Measurements from ENCODE around the gene PAH.
A peak's percentile ranks its signal among the peaks of the same experiment; 100 is the strongest.

PAH gene

DNA sequence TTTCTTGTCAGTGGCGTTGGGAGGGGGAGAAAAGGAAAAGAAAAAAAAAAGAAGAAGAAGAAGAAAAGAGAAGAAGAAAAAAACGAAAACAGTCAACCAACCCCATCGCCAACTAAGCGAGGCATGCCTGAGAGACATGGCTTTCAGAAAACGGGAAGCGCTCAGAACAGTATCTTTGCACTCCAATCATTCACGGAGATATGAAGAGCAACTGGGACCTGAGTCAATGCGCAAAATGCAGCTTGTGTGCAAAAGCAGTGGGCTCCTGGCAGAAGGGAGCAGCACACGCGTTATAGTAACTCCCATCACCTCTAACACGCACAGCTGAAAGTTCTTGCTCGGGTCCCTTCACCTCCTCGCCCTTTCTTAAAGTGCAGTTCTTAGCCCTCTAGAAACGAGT is 42.3 kb upstream of the PAH start:
- TF ChIP-seq SPI1 (IDR thresholded peaks at IDR 0.05; ENCODE audit: low read depth, low read length): peak; percentile 63
- TF ChIP-seq PAX5 (IDR thresholded peaks at IDR 0.05; ENCODE audit: insufficient read depth, low read length, severe bottlenecking): no peak
- no peak for DNase-seq (ENCODE audit: insufficient read length, low spot score)
- FAIRE-seq: peak; percentile 33

DNA sequence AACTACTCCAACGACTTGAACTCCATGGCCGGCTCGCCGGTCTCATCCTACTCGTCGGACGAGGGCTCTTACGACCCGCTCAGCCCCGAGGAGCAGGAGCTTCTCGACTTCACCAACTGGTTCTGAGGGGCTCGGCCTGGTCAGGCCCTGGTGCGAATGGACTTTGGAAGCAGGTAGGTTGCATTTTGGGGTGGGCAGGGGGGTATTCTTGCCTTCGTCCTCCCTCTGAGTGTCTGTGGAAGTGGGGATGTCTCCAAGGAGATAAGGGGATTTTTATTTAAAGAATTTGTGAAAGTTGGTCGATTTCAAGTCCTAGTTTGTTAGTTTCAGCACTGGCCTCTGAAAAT is 41.8 kb upstream of the PAH start:
- no peak for FAIRE-seq
- no peak for DNase-seq (ENCODE audit: insufficient read length, low spot score)
- TF ChIP-seq SPI1 (IDR thresholded peaks at IDR 0.05; ENCODE audit: low read depth, low read length) (no peak), POU2F2 (IDR thresholded peaks at IDR 0.05; ENCODE audit: low read depth, low read length) (no peak), POLR2AphosphoS5 (IDR thresholded peaks at IDR 0.05; ENCODE audit: low read depth, low read length) (no peak), TAF1 (IDR thresholded peaks at IDR 0.05; ENCODE audit: low read depth, low read length) (no peak), POLR2A (IDR thresholded peaks at IDR 0.05; ENCODE audit: low read depth, low read length) (no peak), PAX5 (IDR thresholded peaks at IDR 0.05; ENCODE audit: insufficient read depth, low read length, severe bottlenecking) (no peak)

DNA sequence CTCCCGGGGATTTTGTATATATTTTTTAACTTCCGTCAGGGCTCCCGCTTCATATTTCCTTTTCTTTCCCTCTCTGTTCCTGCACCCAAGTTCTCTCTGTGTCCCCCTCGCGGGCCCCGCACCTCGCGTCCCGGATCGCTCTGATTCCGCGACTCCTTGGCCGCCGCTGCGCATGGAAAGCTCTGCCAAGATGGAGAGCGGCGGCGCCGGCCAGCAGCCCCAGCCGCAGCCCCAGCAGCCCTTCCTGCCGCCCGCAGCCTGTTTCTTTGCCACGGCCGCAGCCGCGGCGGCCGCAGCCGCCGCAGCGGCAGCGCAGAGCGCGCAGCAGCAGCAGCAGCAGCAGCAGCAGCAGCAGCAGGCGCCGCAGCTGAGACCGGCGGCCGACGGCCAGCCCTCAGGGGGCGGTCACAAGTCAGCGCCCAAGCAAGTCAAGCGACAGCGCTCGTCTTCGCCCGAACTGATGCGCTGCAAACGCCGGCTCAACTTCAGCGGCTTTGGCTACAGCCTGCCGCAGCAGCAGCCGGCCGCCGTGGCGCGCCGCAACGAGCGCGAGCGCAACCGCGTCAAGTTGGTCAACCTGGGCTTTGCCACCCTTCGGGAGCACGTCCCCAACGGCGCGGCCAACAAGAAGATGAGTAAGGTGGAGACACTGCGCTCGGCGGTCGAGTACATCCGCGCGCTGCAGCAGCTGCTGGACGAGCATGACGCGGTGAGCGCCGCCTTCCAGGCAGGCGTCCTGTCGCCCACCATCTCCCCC is 41.2 kb upstream of the PAH start:
- TF ChIP-seq PAX5 (IDR thresholded peaks at IDR 0.05; ENCODE audit: insufficient read depth, low read length, severe bottlenecking) (peak; percentile 59), TAF1 (IDR thresholded peaks at IDR 0.05; ENCODE audit: low read depth, low read length) (no peak)
- FAIRE-seq (peak; percentile 58), DNase-seq (ENCODE audit: insufficient read length, low spot score) (no peak)

DNA sequence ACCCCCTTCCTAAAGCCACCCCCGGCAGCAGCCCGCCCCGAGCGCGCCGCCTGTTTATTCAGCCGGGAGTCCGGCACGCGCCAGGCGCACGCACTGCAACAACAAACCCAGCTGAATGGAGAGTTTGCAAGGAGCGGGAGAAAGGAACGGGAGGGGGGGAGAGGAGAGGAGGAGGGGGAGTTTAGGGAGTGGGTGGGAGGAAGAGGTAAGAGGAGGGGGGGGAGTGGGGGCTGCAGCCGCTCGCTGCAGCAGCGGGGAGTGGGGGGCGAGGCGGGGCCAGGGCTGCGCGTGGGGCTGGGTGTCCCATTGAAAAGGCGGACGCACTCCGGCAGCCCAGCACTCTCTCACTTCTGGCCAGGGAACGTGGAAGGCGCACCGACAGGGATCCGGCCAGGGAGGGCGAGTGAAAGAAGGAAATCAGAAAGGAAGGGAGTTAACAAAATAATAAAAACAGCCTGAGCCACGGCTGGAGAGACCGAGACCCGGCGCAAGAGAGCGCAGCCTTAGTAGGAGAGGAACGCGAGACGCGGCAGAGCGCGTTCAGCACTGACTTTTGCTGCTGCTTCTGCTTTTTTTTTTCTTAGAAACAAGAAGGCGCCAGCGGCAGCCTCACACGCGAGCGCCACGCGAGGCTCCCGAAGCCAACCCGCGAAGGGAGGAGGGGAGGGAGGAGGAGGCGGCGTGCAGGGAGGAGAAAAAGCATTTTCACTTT is 40.5 kb upstream of the PAH start, which contains the start of gene ASCL1:
Gene ASCL1 (plus strand): TSS at position 336 of the 712 bp plus-strand sequence. CDS start 571 bp downstream, outside the sequence.
- DNase-seq (ENCODE audit: insufficient read length, low spot score) (no peak), FAIRE-seq (no peak)

DNA sequence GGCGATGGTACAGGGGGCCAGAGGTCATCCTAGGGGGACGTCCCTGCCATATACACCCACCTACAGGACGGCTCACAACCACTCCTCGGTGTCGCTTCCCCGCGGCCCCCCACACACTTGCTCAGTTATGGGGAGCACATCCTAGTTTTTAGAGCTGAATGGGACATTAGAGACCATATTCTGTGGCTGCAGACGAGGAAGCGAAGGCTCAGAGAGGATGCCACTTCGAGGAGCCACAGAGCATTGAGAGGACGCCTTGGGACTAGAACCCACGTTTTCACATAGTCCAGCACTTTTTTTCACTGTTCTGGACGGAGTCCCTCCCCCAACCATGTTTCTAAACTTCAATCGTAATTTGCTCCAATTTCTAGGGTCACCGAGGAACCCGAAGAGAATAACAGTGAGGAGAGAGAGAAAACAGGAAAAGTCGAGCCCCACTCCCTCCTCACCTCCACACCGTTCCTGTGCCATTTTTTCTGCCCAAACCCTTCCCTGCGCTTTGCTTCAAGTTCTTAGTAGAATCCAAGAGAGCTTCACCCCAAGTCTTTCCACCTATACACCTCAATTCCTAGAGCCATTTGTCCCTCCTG is 39.8 kb upstream of the PAH start:
- FAIRE-seq (no peak), DNase-seq (ENCODE audit: insufficient read length, low spot score) (no peak)
- no peak for TF ChIP-seq SPI1 (IDR thresholded peaks at IDR 0.05; ENCODE audit: low read depth, low read length)
- TF ChIP-seq TAF1 (IDR thresholded peaks at IDR 0.05; ENCODE audit: low read depth, low read length): no peak
- TF ChIP-seq POU2F2 (IDR thresholded peaks at IDR 0.05; ENCODE audit: low read depth, low read length): no peak
- TF ChIP-seq POLR2AphosphoS5 (IDR thresholded peaks at IDR 0.05; ENCODE audit: low read depth, low read length): no peak
- TF ChIP-seq POLR2A (IDR thresholded peaks at IDR 0.05; ENCODE audit: low read depth, low read length): no peak
- no peak for TF ChIP-seq PAX5 (IDR thresholded peaks at IDR 0.05; ENCODE audit: insufficient read depth, low read length, severe bottlenecking)

More for the DNA sequence above, 40.5 kb upstream of the PAH start, which contains the start of gene ASCL1:
- TF ChIP-seq POLR2AphosphoS5 (IDR thresholded peaks at IDR 0.05; ENCODE audit: low read depth, low read length): no peak
- TF ChIP-seq POLR2A (IDR thresholded peaks at IDR 0.05; ENCODE audit: low read depth, low read length): no peak
- peak; percentile 30; the same call in 1 of the 2 replicates for TF ChIP-seq SPI1 (IDR thresholded peaks at IDR 0.05; ENCODE audit: low read depth, low read length)

DNA sequence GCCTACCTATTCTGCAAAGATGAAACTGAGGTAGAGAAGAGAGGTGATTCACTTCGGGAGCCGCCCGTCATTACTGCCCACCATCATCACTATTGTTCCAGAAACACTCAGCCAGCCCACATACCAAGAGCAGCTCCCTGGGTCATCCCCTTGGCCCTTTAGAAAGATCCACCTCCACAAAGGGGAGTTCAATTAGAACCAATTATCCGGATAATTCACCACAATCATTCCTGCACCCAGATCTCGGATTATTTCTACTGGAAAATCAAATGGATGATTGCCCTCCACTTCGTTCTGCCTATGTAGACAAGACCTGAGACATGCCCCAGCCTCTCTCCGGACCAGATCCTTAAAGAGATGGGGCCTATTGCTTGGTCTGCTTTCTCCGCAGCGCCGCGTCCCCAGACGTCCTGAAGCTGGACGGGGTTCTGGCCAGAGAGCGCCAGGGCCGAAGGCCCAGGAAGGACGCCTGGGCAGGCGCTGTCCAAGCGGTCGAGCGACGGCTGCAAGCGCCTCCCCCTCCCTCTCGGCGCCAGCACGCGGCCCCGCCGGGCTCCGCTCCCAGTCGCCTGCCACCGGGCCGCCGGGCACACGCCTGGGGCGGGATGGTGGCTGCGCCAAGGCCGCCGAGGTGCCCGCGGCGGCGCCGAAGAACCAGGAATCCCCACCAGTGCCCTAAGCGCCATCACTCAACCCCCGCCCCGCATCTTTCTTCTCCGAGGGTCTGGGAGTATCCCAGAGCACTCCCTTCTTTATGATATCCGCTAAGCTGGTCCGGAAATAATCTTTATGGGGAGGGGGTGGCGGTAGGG is 39.1 kb upstream of the PAH start:
- FAIRE-seq: no peak

DNA sequence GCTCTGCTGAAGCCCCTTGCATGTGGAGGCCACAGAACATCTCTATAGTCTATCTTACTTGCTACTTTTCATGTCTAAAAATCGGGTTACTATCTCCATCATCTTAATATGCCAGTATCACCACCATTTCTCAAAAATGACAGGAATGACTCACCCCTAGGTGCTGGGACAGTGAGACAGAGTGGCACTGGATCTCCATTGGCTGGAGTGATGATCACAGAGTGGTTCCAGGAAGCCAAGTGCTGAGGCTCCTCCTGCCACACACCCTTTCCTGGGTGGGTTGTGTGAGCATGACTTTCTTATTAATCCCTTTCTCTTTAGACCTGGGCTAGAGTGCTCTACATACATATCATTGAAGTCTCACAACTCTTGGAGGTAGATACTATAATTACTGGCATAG is 37.1 kb upstream of the PAH start:
- no peak for DNase-seq (ENCODE audit: insufficient read length, low spot score)

More for the DNA sequence above, 39.1 kb upstream of the PAH start:
- TF ChIP-seq POU2F2 (IDR thresholded peaks at IDR 0.05; ENCODE audit: low read depth, low read length) (no peak), POLR2AphosphoS5 (IDR thresholded peaks at IDR 0.05; ENCODE audit: low read depth, low read length) (no peak), TAF1 (IDR thresholded peaks at IDR 0.05; ENCODE audit: low read depth, low read length) (no peak), PAX5 (IDR thresholded peaks at IDR 0.05; ENCODE audit: insufficient read depth, low read length, severe bottlenecking) (no peak), SPI1 (IDR thresholded peaks at IDR 0.05; ENCODE audit: low read depth, low read length) (no peak), POLR2A (IDR thresholded peaks at IDR 0.05; ENCODE audit: low read depth, low read length) (no peak)
- no peak for DNase-seq (ENCODE audit: insufficient read length, low spot score)

DNA sequence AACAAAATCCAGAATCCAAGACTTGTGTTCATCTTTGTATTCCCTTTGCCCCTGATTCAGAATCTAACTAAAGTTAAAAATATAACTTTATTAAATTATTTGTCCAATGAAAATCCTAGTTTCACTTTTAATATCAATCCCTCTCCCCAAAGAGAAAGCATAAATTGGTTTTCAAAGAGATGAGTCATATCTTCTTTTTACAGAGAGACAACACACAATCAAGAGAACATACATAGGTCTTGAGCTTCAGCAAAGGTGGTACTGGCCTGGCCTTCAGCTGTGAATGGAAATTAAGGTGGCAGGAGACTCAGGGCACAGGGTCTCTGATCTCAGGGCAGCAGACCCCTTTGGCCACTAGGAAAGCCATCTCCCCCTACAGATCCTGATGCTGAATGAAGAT is 36.2 kb upstream of the PAH start:
- TF ChIP-seq PAX5 (IDR thresholded peaks at IDR 0.05; ENCODE audit: insufficient read depth, low read length, severe bottlenecking) (no peak), SPI1 (IDR thresholded peaks at IDR 0.05; ENCODE audit: low read depth, low read length) (no peak), POU2F2 (IDR thresholded peaks at IDR 0.05; ENCODE audit: low read depth, low read length) (no peak), POLR2AphosphoS5 (IDR thresholded peaks at IDR 0.05; ENCODE audit: low read depth, low read length) (no peak), TAF1 (IDR thresholded peaks at IDR 0.05; ENCODE audit: low read depth, low read length) (no peak), POLR2A (IDR thresholded peaks at IDR 0.05; ENCODE audit: low read depth, low read length) (no peak)
- DNase-seq (ENCODE audit: insufficient read length, low spot score) (no peak), FAIRE-seq (no peak)

More for the DNA sequence above, 37.1 kb upstream of the PAH start:
- no peak for TF ChIP-seq POU2F2 (IDR thresholded peaks at IDR 0.05; ENCODE audit: low read depth, low read length)
- TF ChIP-seq POLR2AphosphoS5 (IDR thresholded peaks at IDR 0.05; ENCODE audit: low read depth, low read length): no peak
- no peak for TF ChIP-seq PAX5 (IDR thresholded peaks at IDR 0.05; ENCODE audit: insufficient read depth, low read length, severe bottlenecking)
- no peak for TF ChIP-seq POLR2A (IDR thresholded peaks at IDR 0.05; ENCODE audit: low read depth, low read length)
- TF ChIP-seq SPI1 (IDR thresholded peaks at IDR 0.05; ENCODE audit: low read depth, low read length): no peak
- no peak for TF ChIP-seq TAF1 (IDR thresholded peaks at IDR 0.05; ENCODE audit: low read depth, low read length)
- no peak for FAIRE-seq

DNA sequence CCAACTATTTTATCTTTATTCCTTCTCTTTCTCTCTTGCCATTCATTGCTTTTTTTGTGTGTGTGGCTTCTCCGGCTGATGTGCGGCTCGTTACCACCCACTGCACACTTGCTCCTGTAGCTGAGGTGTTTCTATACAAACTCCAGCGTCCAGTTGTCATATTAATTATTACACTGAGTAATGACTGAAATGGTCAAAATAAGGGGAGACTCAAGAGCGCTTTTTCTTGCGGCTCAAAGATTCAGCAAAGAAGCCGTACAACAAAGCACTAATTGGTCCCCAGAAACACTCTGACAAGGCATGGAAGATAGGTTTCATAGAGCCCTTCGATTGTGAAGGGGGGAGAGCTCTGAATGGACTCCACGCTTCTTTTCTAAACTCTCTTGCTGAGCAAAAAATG is 34.8 kb upstream of the PAH start:
- DNase-seq (ENCODE audit: insufficient read length, low spot score) (no peak), FAIRE-seq (no peak)
- TF ChIP-seq POLR2AphosphoS5 (IDR thresholded peaks at IDR 0.05; ENCODE audit: low read depth, low read length) (no peak), POU2F2 (IDR thresholded peaks at IDR 0.05; ENCODE audit: low read depth, low read length) (no peak), PAX5 (IDR thresholded peaks at IDR 0.05; ENCODE audit: insufficient read depth, low read length, severe bottlenecking) (no peak), POLR2A (IDR thresholded peaks at IDR 0.05; ENCODE audit: low read depth, low read length) (no peak), TAF1 (IDR thresholded peaks at IDR 0.05; ENCODE audit: low read depth, low read length) (no peak), SPI1 (IDR thresholded peaks at IDR 0.05; ENCODE audit: low read depth, low read length) (no peak)

Measured in GM12891 (cell line).